Right atrium auricular region (tissue), 2 donors: ENCODE measurements around the gene DPF3. TPM values are rescaled to one million over a fixed set of nuclear protein-coding genes. Genes with fewer than 3 reads are reported as not detected.

Experiments used
- DNase-seq: peaks from one replicate; pipeline ENCODE4 v3.0.0-alpha.2; 2019; ENCODE audit warnings: low spot score
- H3K27ac ChIP-seq, 2 donors: fragments of 200-600 bp; sonication (generic); 1 replicate in 1 of 2; 2 replicates in 1 of 2; pipeline ENCODE4 v1.5.1; 2016 to 2019
- H3K27me3 ChIP-seq, 2 donors: fragments of 200-600 bp; sonication (generic); one replicate each; pipeline versions ENCODE4 v1.5.1 to v1.6.0; 2017 to 2019
- H3K36me3 ChIP-seq: fragments of 200-600 bp; sonication (generic); one replicate; pipeline ENCODE4 v1.5.1; 2016
- H3K4me1 ChIP-seq, 2 donors: fragments of 200-600 bp; sonication (generic); one replicate each; pipeline versions ENCODE4 v1.5.1 to v1.6.0; 2017 to 2019
- H3K4me3 ChIP-seq, 2 donors: fragments of 200-600 bp; sonication (generic); 1 replicate in 1 of 2; 2 replicates in 1 of 2; pipeline ENCODE4 v1.5.1; 2017 to 2019; ENCODE audit warnings: mild to moderate bottlenecking in 1 of 2, moderate library complexity in 1 of 2
- H3K9me3 ChIP-seq, 2 donors: fragments of 200-600 bp; sonication (generic); one replicate each; pipeline ENCODE4 v1.5.1; 2019
- total RNA-seq, 2 donors: library from RNA; depleted of rRNA; stranded (reverse); fragments of >200 nt; gene quantifications; one replicate each; pipeline ENCODE4 v1.1.0, GENCODE V29; 2016
- TF ChIP-seq, protein P1 (sequence below), 2 donors: fragments of 200-600 bp; sonication (generic); IDR thresholded peaks; one replicate each; pipeline ENCODE4 v1.5.1; 2019; ENCODE audit warnings: antibody characterized with exemption in 2 of 2

Gene DPF3
- total RNA-seq, 2 donors from 2014 or later, result 14.7 to 26.6 TPM

DNA sequence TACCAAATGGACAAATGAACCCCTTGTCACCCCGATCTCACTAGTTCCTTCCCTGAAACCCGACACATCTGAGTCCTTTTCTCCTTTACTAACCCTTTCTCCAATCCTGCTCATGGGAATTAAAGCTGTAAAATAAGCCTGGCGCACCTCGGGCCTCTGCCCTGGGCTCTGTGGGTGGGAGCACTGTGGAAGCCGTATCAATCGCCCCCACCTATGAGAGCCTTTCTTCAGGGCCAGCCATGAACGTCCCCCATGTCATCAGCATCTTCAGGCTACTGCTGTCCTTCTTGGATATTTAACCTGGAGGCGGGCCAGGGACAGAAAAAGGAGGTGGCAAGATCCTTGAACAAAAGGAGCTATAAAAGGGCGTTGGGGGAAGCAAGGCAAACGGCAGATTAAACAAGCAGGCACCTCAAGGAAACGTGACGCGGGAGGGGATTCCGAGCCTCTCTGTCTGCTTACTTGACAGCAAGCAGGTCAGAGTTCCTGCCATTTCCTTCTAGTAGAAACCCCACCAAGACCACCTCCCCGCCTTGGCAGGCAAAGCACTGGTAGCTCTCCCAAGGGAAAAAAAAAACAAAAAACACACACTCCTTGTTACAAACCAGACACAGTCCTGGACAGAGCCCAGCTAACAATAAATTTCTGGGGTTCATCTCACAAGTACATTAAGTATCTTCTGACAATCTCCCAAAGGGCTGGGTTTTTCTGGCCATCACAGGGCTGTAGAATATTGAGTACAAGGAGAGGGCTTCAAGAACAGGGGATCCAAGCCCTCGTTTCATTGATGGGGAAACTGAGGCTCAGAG, 62.9 kb downstream of the DPF3 start:
- H3K36me3 ChIP-seq, result no peaks in the 10 kb centered on the region
- H3K27me3 ChIP-seq, result no peaks in the 10 kb centered on the region
- no peak overlapping the region for H3K4me3 ChIP-seq
- H3K27ac ChIP-seq, result peak overlapping the region; percentile 66 to 86
- no peak for DNase-seq
- H3K4me1 ChIP-seq, result peaks cover 0 to 25% of the 10 kb centered on the region in 2 donors
- no peaks in the 10 kb centered on the region for H3K9me3 ChIP-seq
- TF ChIP-seq, protein P1, sequence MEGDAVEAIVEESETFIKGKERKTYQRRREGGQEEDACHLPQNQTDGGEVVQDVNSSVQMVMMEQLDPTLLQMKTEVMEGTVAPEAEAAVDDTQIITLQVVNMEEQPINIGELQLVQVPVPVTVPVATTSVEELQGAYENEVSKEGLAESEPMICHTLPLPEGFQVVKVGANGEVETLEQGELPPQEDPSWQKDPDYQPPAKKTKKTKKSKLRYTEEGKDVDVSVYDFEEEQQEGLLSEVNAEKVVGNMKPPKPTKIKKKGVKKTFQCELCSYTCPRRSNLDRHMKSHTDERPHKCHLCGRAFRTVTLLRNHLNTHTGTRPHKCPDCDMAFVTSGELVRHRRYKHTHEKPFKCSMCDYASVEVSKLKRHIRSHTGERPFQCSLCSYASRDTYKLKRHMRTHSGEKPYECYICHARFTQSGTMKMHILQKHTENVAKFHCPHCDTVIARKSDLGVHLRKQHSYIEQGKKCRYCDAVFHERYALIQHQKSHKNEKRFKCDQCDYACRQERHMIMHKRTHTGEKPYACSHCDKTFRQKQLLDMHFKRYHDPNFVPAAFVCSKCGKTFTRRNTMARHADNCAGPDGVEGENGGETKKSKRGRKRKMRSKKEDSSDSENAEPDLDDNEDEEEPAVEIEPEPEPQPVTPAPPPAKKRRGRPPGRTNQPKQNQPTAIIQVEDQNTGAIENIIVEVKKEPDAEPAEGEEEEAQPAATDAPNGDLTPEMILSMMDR (IDR thresholded peaks at IDR 0.05), result no peak

DNA sequence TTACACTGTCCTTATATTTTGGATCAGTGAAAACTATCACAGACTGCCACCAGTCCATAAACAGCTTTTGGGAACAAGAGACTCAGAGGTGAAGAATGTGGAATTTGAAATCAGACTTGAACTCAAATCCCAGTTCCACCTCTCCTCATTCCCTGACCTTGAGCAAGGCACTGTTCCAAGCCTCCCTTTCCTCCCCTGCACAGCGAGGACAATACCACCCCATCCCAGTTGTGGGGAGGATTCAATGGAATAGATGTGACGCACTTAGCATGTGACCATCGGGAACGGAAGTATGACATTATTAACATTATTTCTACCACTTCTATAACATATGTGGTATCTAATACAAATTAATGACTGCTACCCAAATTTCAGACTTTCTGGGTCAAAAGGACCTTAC, 63.5 kb downstream of the DPF3 start:
- H3K4me3 ChIP-seq, result no peak overlapping the region
- TF ChIP-seq, protein P1 (IDR thresholded peaks at IDR 0.05), result no peak
- H3K36me3 ChIP-seq, result no peaks in the 10 kb centered on the region
- H3K4me1 ChIP-seq, result peaks cover 0 to 25% of the 10 kb centered on the region in 2 donors
- peak overlapping the region; percentile 66 to 86 for H3K27ac ChIP-seq
- H3K27me3 ChIP-seq, result no peaks in the 10 kb centered on the region
- DNase-seq, result no peak
- no peaks in the 10 kb centered on the region for H3K9me3 ChIP-seq

DNA sequence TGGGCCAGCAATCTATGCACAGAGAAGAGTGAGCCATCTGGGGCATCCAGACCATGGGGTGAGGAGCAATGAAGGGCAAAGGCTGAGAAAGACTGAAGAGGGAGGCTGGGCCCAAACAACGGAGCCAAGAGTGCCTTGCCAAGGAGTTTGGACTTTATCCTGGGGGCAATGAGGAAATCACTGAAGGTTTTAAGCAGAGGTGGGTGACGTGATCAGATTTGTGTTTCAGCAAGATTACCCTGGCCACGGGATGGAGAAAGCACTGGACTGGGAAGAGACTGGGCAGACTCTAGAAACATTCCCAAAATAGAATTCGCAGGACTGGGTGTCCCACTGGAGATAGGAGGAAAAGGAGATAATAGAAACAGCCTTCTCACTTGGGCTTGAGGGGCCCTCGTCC, 65.3 kb downstream of the DPF3 start:
- DNase-seq, result no peak
- Histone ChIP-seq H3K27ac (peak overlapping the region; percentile 66 to 86), H3K4me3 (no peak overlapping the region), H3K9me3 (no peaks in the 10 kb centered on the region), H3K4me1 (peaks cover 0 to 28% of the 10 kb centered on the region in 2 donors), H3K27me3 (no peaks in the 10 kb centered on the region), H3K36me3 (no peaks in the 10 kb centered on the region)
- TF ChIP-seq, protein P1 (IDR thresholded peaks at IDR 0.05), result no peak

DNA sequence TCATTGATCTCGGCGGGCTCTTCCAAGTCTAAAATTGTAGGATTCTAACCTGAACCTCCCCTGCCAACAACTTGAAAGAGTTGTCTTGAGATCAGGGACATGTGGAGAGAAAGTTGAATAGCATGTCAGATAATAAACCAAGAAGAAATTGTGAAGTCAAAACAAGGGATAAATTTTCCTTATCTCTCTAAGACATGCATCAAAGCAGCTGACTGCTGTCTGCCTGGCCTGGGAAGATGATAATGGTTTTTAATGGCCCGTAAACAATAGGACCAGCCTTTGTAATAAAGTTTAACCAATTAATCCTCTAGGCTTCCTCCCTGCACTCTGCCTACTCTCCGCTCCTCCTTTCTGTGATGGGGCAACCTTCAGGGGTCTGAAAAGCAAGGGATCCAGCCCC, 67.9 kb downstream of the DPF3 start:
- Histone ChIP-seq H3K4me3 (no peak overlapping the region), H3K4me1 (peaks cover 0 to 33% of the 10 kb centered on the region in 2 donors), H3K36me3 (no peaks in the 10 kb centered on the region), H3K27me3 (no peaks in the 10 kb centered on the region), H3K9me3 (no peaks in the 10 kb centered on the region), H3K27ac (peak overlapping the region in 1 of 2 donors; percentile 15)
- DNase-seq, result no peak
- TF ChIP-seq, protein P1 (IDR thresholded peaks at IDR 0.05), result no peak

DNA sequence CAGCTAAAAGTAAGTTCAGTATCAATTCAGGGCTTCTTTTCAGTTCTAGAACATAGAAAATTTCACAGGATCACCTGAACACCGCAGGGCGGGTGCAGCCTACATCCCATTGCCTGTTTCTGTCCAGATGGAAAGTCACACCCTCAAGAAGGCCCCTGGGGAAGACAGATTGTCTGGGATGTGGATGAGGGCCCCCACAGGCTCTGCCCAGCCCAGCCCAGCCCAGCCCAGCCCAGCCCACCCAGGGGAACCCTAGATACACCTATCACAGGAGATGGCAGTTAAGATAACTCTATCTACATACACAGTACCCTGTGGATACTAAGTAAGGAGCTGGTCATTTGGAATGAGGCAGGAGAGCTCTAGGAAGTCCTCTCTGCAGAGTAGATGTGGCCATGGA, 68.4 kb downstream of the DPF3 start:
- H3K4me3 ChIP-seq, result no peak overlapping the region
- H3K9me3 ChIP-seq, result no peaks in the 10 kb centered on the region
- H3K4me1 ChIP-seq, result peaks cover 0 to 28% of the 10 kb centered on the region in 2 donors
- peak overlapping the region in 1 of 2 donors; percentile 15 for H3K27ac ChIP-seq
- H3K27me3 ChIP-seq, result no peaks in the 10 kb centered on the region
- TF ChIP-seq, protein P1 (IDR thresholded peaks at IDR 0.05), result no peak
- no peaks in the 10 kb centered on the region for H3K36me3 ChIP-seq
- no peak for DNase-seq
